Activated T-cell treated with anti-CD3 and anti-CD28 coated beads for 48 hours (primary cell): ENCODE results near the gene NPAT.

Source experiments
- DNase-seq: peaks from one replicate; pipeline ENCODE4 v3.0.0-alpha.2; 2020; ENCODE audit warnings: low read depth

Gene NPAT

DNA sequence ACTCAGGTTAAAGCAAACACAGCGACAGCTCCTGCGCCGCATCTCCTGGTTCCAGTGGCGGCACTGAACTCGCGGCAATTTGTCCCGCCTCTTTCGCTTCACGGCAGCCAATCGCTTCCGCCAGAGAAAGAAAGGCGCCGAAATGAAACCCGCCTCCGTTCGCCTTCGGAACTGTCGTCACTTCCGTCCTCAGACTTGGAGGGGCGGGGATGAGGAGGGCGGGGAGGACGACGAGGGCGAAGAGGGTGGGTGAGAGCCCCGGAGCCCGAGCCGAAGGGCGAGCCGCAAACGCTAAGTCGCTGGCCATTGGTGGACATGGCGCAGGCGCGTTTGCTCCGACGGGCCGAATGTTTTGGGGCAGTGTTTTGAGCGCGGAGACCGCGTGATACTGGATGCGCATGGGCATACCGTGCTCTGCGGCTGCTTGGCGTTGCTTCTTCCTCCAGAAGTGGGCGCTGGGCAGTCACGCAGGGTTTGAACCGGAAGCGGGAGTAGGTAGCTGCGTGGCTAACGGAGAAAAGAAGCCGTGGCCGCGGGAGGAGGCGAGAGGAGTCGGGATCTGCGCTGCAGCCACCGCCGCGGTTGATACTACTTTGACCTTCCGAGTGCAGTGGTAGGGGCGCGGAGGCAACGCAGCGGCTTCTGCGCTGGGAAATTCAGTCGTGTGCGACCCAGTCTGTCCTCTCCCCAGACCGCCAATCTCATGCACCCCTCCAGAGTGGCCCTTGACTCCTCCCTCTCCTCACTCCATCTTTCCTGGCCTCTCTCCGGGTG is at the start of gene NPAT, which contains the start of gene ATM:
TSS of gene NPAT (minus strand) at position 65 of the 774 bp plus-strand sequence. CDS start 102 bp downstream, outside the sequence.
TSS of gene ATM (plus strand) at position 494 of the 774 bp plus-strand sequence. CDS start 4,558 bp downstream, outside the sequence.
- DNase-seq: peak; percentile 96

DNA sequence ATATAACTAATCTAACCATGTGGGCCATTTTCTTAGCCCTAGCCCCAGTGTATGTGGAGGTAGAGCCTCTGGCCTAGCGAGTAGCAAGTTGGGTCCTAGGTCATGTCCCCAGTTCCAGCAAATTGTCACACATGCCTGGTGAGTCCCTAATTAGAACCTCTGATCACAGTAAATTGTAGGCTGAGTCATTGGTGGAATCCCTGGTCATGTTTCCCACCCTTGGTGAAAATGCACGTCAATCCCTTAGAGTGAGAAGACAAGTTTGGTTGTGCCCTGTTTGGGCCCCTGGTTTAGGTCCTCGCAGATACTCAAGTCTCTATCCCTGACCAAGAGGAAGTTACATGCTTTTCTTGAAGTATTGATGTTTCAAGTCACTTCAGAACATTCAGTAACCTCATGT is 47.1 kb upstream of the NPAT start:
- no peak for DNase-seq

DNA sequence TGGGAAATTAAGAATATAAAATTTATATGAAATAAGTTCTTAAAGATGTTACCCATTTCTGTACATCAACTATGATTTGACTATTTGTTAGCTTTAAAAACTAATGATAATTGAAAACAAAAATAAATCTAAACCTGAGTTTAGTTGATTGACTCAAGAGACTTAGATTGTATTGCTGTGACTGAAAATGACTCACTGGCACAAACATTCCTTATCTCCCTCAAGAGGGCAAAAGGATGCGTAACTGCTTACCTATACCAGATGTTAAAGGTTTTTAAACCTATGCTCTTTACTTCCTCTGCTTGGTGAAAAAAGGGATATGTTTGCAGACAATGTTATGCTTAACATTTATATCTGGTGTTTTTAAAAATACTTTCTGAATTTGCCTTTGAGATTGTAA is 30.7 kb upstream of the NPAT start:
- DNase-seq: no peak

DNA sequence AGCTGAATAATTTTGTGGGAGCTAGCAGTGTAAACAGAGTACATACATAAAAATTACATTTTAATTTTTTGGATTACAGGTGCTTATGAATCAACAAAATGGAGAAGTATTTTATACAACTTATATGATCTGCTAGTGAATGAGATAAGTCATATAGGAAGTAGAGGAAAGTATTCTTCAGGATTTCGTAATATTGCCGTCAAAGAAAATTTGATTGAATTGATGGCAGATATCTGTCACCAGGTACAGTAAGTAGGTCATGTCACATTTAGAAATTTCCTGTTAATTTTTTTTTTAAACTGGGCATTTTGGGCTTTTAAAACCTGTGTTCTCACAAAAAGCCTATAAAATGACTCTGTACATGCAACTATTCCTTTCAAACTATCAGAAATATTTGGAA is 24.4 kb upstream of the NPAT start:
- DNase-seq: no peak

DNA sequence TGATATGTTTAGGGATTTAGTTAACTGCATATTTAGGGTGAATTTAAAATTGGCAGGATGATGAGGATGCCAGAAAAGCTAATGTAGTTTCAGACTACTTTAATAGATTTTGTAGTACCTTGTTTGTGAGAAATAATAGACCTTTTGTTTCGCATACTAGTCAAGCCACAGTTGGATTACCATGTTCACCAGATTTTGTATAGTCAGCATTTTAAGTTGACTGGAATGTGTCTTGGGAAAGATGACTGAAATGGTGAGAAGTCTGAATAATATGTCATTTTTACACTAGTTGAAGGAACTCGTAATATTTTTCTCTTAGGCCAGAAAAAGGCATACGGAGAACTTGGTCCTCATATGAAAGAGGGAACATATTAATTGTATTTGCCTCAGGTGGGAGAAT is 23.9 kb upstream of the NPAT start:
- DNase-seq: no peak

DNA sequence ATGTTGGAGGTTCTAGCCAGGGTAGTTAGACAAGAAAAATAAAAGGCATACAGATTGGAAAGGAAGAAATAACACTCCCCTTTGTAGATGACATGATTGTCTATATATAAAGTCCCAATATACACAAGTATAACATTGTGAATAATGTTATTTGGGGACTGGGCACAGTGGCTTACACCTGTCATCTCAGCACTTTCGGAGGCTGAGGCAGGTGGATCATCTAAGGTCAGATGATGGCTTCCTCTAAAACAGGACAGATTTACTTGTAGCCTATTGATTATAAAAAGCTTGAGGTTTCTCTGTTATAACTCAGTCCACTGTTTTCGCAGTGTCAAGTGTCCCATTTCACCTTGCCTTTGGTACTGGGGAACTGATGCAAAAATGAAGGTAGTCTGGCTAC is 20.0 kb upstream of the NPAT start:
- no peak for DNase-seq

DNA sequence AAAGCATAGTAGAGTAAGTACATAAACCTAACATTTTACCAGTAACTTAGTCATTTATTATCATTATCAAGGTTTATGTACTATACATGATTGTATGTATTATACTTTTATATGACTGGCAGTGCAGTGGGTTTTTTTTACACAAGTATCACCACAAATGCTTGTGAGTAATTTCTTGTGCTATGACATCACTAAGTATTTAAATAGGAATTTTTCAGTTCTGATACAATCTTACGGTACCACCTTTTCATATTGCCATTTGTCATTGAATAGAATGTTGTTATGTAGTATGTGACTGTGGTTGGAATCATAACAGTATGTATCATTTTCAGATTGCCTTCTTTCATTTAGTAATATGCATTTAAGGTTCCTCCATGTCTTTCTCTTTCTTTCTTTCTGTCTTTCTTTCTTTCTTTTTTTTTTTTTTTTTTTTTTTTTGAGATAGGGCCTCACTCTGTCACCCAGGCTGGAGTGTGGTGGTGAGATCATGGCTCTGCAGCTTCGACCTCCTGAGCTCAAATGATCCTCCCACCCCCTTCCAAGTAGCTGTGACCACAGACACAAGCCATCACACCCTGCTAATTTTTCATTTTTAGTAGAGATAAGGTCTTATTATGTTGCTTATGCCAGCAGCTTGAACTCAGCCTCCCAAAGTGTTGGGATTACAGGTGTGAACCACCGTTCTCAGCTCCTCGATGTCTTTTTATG is 19.0 kb upstream of the NPAT start:
- DNase-seq: peak; percentile 36

DNA sequence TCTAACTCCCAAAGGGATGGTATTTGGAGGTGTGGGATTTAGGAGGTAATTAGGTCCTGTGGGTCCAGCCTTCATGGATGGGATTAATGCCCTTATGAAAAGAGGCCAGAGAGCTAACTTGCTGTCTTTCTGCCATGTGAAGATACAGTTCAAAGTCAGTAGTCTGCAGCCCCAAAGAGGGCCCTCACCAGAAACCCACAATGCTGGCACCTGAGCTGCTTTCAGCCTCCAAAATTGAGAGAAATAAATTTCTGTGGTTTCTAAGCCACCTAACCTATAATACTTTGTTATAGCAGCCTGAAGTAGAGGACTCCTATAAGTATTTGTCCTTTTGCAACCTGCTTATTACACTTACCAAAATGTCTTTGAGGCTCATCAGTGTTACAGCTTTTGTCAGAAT is 16.6 kb upstream of the NPAT start:
- DNase-seq: no peak

DNA sequence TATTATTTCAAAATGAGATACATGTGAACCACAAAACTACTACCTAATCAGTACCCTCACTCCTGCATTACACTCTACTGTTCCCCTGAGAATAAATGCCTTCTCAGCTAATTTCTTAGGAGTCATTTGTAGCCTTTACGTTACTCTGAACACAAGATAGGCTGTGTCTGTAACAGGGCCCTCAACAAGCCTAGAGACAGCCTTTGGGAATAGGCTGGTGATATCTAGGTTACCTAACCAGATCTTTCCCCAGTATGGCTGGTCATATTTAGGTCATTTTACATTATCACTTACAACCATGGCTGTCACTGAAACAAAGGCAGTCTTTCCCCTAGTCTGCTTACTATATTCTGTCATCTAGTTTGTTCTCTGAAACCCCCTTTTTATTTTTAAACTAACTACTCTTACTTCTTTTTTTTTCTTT is 14.6 kb upstream of the NPAT start:
- no peak for DNase-seq

DNA sequence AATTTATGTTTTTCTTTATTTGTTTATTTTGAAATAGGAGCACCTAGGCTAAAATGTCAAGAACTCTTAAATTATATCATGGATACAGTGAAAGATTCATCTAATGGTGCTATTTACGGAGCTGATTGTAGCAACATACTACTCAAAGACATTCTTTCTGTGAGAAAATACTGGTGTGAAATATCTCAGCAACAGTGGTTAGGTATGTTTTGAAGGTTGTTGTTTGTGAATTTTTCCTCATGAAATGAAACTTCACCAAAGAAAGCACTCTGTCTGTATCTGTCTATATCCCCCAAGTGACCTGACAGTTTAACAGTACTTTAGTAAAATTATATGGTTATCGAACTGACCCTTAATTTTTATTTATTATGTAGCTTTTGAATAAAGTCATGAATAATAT is 13.2 kb upstream of the NPAT start:
- no peak for DNase-seq

DNA sequence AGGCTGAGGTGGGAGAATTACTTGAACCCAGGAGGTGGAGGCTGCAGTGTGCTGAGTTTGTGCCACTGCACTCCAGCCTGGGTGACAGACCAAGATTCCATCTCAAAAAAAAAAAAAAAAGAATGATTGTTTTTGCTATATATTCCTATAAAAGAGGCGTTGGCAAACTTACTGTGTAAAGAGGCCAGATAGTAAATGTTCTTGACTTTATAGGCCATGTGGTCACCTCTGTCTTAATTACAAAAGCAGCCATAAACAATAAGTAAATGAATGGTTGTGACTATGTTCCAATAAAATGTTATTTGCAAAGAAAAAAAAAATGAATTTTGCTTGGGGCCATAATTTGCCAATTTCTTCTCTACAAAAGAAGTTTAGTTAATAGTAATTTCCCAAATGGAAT is 12.8 kb upstream of the NPAT start:
- no peak for DNase-seq

DNA sequence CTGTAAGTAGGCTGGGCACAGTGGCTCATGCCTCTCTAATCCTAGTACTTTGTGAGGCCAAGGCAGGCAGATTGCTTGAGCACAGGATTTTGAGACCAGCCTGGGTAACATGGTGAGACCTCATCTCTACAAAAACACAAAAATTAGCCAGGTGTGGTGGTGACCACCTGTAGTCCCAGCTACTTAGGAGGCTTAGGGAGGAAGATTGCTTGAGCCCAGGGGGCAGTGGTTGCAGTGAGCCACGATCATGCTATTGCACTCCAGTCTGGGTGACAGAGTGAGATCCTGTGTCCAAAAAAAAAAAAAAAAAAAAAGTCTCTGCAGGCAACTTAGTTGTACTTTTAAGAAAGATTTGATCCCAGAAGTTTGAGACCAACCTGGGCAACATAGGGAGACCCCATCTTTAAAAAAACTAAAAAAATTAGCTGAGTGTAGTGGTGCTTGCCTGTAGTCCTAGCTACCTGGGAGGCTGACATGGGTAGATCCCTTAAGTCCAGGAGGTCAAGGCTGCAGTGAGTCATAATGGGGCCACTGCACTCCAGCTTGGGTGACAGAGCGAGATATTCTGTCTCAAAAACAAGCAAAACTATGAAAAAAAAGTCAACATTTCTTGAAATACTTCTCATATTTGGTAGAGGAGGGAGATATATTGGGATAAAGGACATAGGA is 11.0 kb upstream of the NPAT start:
- no peak for DNase-seq

DNA sequence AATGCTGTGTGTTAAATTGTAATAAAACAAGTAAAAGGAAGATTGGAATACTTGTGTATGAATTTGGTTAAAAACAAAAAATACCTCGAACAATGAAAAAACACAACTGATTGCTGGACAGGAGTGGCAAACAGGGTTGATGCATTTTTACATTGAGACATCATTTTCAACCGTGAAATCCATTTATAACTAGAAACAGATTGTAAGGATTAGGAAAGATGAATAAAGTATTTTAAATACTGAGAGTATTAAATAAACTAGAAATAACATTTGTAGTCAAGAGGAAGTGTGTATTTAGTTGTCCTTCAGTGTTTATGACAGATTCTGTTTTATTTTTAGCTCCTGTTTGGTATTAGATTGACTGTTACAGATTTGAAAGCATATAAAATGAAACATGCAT is 5.8 kb upstream of the NPAT start:
- DNase-seq: no peak

DNA sequence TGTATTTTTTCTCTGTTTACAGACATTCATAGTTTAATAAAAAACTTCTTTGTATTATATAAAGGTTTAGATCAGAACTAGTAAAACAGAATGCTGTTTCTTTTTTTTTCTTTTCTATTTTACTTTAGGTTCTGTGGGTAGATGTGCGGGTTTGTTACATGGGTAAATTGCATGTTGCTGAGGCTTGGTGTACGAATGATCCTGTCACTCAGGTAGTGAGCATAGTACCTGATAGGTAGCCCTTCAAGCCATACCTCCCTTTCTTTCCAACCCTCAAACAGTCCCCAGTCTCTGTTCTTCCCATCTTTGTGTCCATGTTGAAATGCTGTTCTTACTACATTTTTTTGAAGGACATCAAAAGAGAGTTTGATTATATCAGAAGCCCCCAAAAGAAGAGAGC is 3.6 kb upstream of the NPAT start:
- DNase-seq: no peak

DNA sequence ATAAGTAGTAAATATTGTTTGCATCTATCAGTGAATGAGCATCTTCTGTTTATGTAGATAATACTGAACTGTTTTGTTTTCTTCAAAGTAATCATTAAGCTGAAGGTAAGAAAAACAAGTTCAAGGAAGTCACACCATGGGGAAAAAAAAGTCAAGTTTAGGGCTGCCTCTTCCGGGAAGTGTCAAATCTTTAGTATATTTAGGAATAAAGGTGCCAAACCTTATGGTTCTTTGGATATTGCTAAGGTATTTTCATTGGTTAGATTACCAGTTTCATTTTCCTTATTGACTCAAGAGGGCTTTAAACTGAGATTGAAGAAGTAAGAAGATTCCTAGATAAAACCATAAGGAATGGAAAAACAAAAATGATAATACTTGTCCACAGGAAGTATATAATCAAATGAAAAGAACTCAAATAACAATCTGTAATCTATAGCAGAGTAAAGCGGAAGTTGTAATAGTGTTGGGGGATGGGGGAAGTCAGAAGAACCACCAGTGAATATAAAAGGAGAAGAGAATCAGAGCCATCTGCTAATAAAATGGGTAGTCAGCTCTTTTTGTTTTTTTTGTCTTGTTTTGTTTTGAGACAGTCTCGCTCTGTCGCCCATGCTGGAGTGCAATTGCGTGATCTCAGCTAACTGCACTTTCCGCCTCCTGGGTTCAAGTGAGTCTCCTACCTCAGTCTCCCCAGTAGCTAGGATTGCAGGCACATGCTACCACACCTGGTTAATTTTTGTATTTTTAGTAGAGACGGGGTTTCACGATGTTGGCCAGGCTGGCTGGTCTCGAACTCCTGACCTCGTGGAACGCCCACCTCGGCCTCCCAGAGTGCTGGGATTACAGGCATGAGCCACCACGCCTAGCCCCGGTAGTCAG is 2.7 kb upstream of the NPAT start:
- peak; percentile 21 for DNase-seq

DNA sequence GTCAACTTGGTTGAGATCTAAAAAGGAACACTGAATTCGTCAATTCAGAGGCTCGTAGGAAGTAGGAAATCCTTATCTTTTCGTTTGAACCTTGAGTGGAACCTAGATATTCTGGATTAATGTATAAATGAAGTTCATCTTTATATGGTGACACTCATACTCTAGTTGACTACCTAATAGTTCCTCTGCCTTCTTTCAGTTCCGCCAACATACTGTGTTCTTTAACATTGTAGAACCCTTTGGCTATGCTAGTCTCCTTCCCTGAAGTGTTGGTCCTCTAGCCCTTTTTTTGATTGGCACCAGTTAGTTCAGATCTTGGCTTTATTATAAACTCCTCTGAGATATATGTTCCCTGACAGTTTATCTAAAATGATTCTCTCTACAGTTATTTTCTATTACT is 1.9 kb upstream of the NPAT start:
- no peak for DNase-seq

DNA sequence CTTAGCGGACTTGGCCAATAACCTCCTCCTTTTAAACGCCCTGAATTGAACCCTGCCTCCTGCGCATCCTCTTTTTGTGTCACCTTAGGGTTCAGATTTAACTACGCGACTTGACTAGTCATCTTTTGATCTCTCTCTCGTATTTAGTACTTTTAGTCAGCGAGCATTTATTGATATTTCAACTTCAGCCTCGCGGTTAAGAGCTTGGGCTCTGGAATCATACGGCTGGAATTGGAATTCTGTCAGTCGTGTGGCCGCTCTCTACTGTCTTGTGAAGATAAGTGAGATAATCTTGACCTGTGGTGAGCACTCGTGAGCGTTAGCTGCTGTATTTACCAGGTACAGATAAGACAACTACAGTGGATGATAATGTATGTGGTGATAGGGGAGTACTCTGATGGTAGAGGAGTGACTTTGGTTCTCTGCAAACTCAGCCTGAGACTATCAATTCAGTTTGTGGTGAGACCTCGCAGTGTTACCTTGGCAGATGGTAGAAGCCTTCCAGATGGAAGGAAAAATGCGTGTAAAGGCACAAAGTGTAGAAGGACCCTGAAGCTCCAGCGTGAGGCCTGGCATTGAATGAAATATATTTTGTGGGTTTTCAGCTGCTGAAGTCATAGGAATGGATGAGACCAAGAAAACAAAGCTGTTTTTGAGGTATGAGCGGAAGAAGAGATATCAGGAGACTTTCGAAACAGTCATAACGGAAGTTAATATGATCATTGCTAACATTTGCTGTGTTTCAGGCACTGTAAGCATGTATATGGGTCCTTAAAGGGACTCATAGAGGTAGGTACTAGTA is 1.1 kb upstream of the NPAT start:
- no peak for DNase-seq

DNA sequence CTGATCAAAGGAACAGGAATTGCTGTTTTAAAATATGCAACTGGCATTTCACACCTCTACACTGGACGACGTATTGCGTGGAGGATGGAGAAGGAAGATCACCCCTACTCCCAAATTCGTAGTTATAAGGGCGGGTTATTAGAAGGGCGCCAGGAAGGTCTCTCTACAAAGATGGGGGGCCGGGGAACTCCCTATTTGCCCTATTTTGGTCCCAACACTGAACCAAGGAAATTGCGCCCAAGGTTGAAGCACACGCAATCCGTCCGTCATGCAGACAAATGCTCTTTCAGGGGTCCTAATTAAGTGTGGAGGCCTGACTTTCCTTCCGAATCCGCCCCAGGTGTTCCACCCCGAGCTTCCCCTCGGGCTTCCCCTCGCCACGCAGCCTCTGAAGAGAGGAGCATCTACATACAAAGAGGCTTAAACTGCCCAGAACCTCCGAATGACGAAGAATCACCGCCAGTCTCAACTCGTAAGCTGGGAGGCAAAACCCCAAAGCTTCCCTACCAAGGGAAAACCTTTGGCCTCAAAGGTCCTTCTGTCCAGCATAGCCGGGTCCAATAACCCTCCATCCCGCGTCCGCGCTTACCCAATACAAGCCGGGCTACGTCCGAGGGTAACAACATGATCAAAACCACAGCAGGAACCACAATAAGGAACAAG is 396 bp downstream of the NPAT start:
- DNase-seq: no peak

DNA sequence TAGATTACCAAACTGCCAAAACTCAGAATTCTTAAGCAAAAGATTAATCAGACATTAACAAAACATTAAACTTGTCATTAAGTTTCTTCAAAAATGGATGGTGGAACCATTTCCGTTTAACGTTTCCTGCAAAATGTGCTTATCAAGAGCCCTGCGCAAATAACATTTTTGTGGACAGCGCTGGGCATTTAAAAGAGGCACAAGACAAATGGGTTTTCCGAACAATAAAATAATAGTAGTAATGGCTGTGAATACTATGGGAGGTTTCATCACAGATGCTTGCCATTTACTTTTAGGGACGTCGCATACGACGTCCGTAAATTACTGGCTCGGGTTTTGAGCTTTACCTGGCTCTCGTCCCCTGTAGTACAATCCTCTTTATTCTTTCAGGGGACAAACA is 1.1 kb downstream of the NPAT start:
- no peak for DNase-seq

DNA sequence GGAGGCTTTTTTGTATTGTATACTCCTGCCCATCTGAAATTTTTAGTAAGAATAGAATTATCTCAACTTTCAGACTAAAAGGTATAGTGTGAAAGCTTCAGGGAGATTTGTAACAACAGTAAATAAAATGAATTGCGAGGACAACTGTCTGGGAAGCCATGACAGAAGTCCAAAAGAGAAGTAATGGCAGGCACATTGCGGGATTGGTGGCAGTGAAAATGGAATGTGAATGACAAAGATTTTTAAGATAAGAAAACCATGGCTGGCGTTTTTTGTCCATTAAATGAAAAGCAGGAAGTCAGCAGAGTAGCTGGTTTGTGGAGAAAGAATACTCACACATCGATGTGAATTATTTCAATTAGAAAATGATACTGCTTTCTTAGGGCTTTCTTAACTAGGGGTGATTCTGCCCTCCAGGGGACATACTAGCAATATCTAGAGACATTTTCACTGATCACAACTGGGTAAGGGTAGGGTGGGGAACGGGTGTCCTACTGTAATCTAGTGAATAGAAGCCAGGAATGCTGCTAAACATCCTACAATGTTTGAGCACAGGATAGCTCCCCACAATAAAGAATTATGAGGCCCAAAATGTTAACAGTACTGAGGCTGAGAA is 1.6 kb downstream of the NPAT start:
- DNase-seq: no peak
